HepG2 (cell line): ENCODE measurements around the gene COBLL1. TPM values are rescaled to one million over a fixed set of nuclear protein-coding genes. Genes with fewer than 3 reads are reported as not detected.
A peak's percentile ranks its signal among the peaks of the same experiment; 100 is the strongest.

ENCODE experiments used
- ATAC-seq: fragments of 200-7000 bp; cut with Tn5 transposase; 3 replicates; pipeline ENCODE4 v1.9.1; 2020; ENCODE audit warnings: mild to moderate bottlenecking, moderate library complexity
- BruUV-seq: library from RNA; stranded (reverse); fragments of 400-500 nt; replicated peaks from 2 replicates; lab custom pipeline; 2021; lab: Mats Ljungman, UMichigan
- CTCF ChIA-PET: fragments of 300-600 bp; formaldehyde crosslinking; extraction: SDS; loops from one replicate; lab custom pipeline; 2021; ENCODE audit warnings: low total read pairs, inconsistent platforms, low intra/inter-chr PET ratio; lab: Yijun Ruan, JAX
- POLR2A ChIA-PET: fragments of 350-600 bp; sonication (Branson Sonifier 250); formaldehyde crosslinking; loops from one replicate; lab custom pipeline; 2020; ENCODE audit warnings: antibody characterized with exemption, inconsistent platforms; lab: Yijun Ruan, JAX
- DNase-seq: peaks from one replicate; pipeline ENCODE4 v3.0.0-alpha.2; 2015; ENCODE audit warnings: low spot score
- FAIRE-seq: peaks from 3 replicates; lab custom pipeline; 2011; peaks lifted over from hg19 to GRCh38; lab: Jason Lieb, UNC
- H2AFZ ChIP-seq: one replicate; pipeline ENCODE4 v1.6.1; 2011; ENCODE audit warnings: low read length, inconsistent platforms
- H3K27ac ChIP-seq: fragments of 300-600 bp; 3 replicates; pipeline ENCODE4 v1.8.0; 2011; ENCODE audit warnings: mixed run types, mild to moderate bottlenecking, mixed read lengths, low read length, inconsistent platforms; ENCODE audit not compliant: insufficient read depth; ENCODE audit errors: extremely low read length
- H3K27me3 ChIP-seq, 2 experiments: fragments of 200-600 bp in 1 of 2; 2 replicates in 1 of 2; 3 replicates in 1 of 2; pipeline versions ENCODE4 v1.6.0 to v1.8.0; 2011; ENCODE audit warnings: low read length in 2 of 2, mild to moderate bottlenecking in 2 of 2, moderate library complexity in 2 of 2, inconsistent platforms in 1 of 2; ENCODE audit not compliant: insufficient read depth in 2 of 2, control insufficient read depth in 1 of 2
- H3K36me3 ChIP-seq, 2 experiments: fragments of 200-600 bp in 1 of 2; replicated peaks in 1 of 2; 2 replicates in 1 of 2; 3 replicates in 1 of 2; pipeline versions ENCODE4 v1.5.1 to v1.8.0; 2011; ENCODE audit warnings: low read length in 2 of 2, inconsistent platforms in 1 of 2; ENCODE audit not compliant: insufficient read depth in 2 of 2, control insufficient read depth in 1 of 2
- H3K4me1 ChIP-seq: 2 replicates; pipeline ENCODE4 v1.5.1; 2012; ENCODE audit warnings: low read length, inconsistent platforms; ENCODE audit not compliant: insufficient read depth
- H3K4me2 ChIP-seq: 2 replicates; pipeline ENCODE4 v1.6.0; 2011; ENCODE audit warnings: low read depth, low read length, inconsistent platforms
- H3K4me3 ChIP-seq, 3 experiments: fragments of 200-600 bp in 1 of 3; sonication (generic), shearing (Covaris generic) in 1 of 3; replicated peaks in 1 of 3; 2 replicates each; pipeline ENCODE4 v1.5.1; 2011 to 2016; ENCODE audit warnings: low read length in 3 of 3, inconsistent platforms in 2 of 3, low read depth in 2 of 3, mild to moderate bottlenecking in 2 of 3, control low read depth in 1 of 3, mixed read lengths in 1 of 3; ENCODE audit not compliant: insufficient read depth in 1 of 3
- H3K79me2 ChIP-seq: one replicate; pipeline ENCODE4 v1.6.1; 2011; ENCODE audit warnings: low read length, inconsistent platforms; ENCODE audit not compliant: insufficient read depth
- H3K9ac ChIP-seq: 2 replicates; pipeline ENCODE4 v1.6.0; 2011; ENCODE audit warnings: mild to moderate bottlenecking, low read depth, low read length, inconsistent platforms; ENCODE audit not compliant: insufficient read depth
- H3K9me3 ChIP-seq: 2 replicates; pipeline ENCODE4 v1.5.1; 2012; ENCODE audit warnings: mild to moderate bottlenecking, low read length
- H4K20me1 ChIP-seq: 2 replicates; pipeline ENCODE4 v1.6.0; 2011; ENCODE audit warnings: inconsistent platforms, mild to moderate bottlenecking, low read length, moderate library complexity; ENCODE audit not compliant: insufficient read depth
- BRCA1 ChIP-seq: sonication (generic); formaldehyde crosslinking; IDR thresholded peaks from 2 replicates; pipeline ENCODE4 v1.4.0; 2020; ENCODE audit warnings: missing genetic modification reagents
- CCAR2 ChIP-seq: fragments of 200-400 bp; formaldehyde crosslinking; optimal IDR thresholded peaks from 2 replicates; pipeline ENCODE3; 2018; ENCODE audit warnings: low read depth, mild to moderate bottlenecking, low read length, moderate library complexity
- CREB1 ChIP-seq, 2 experiments: fragments of 450-650 bp in 1 of 2; IDR thresholded peaks; 2 replicates each; pipeline ENCODE4 v1.6.1; 2016 to 2017; ENCODE audit warnings: control low read depth in 1 of 2, mild to moderate bottlenecking in 1 of 2, missing compliant biosample characterization in 1 of 2, missing genetic modification characterization in 1 of 2
- EP300 ChIP-seq, 3 experiments: sonication (generic) in 1 of 3; formaldehyde crosslinking in 1 of 3; IDR thresholded peaks; 2 replicates each; pipeline versions ENCODE4 v1.5.1 to v1.6.1; 2011 to 2020; ENCODE audit warnings: low read depth in 2 of 3, low read length in 2 of 3, borderline replicate concordance in 1 of 3, improper control_type of control experiment in 1 of 3, mild to moderate bottlenecking in 1 of 3, missing genetic modification reagents in 1 of 3, moderate library complexity in 1 of 3
- HNF4A ChIP-seq: sonication (generic); formaldehyde crosslinking; IDR thresholded peaks from 2 replicates; pipeline ENCODE4 v1.4.0; 2020; ENCODE audit warnings: missing genetic modification reagents
- HOXA7 ChIP-seq: sonication (generic); formaldehyde crosslinking; IDR thresholded peaks from 2 replicates; pipeline ENCODE4 v1.8.1; 2022; ENCODE audit warnings: mild to moderate bottlenecking, missing genetic modification reagents, moderate library complexity
- KDM1A ChIP-seq: IDR thresholded peaks from 2 replicates; pipeline ENCODE4 v1.6.1; 2016; ENCODE audit warnings: missing compliant biosample characterization
- LCORL ChIP-seq, 2 experiments: fragments of 450-650 bp in 1 of 2; sonication (generic) in 1 of 2; formaldehyde crosslinking in 1 of 2; IDR thresholded peaks; 2 replicates each; pipeline versions ENCODE4 v1.5.0 to v1.6.1; 2017 to 2020; ENCODE audit warnings: antibody characterized with exemption in 1 of 2, missing genetic modification reagents in 1 of 2
- NCOA5 ChIP-seq: sonication (generic); formaldehyde crosslinking; IDR thresholded peaks from 2 replicates; pipeline ENCODE4 v1.4.0; 2020; ENCODE audit warnings: missing genetic modification reagents
- NR3C1 ChIP-seq: sonication (generic); formaldehyde crosslinking; IDR thresholded peaks from 2 replicates; pipeline ENCODE4 v1.4.0; 2020; ENCODE audit warnings: missing genetic modification reagents
- PCBP2 ChIP-seq: fragments of 200-400 bp; formaldehyde crosslinking; optimal IDR thresholded peaks from 2 replicates; pipeline ENCODE3; 2018; ENCODE audit warnings: low read length, low read depth; ENCODE audit not compliant: poor library complexity, severe bottlenecking
- REL ChIP-seq: sonication (generic); formaldehyde crosslinking; conservative IDR thresholded peaks from 2 replicates; pipeline ENCODE4 v1.8.0; 2022; ENCODE audit warnings: mild to moderate bottlenecking, missing genetic modification reagents, moderate library complexity
- RFX1 ChIP-seq: fragments of 450-650 bp; IDR thresholded peaks from 2 replicates; pipeline ENCODE4 v1.6.1; 2017
- SMAD1 ChIP-seq: sonication (generic); formaldehyde crosslinking; IDR thresholded peaks from 2 replicates; pipeline ENCODE4 v1.4.0; 2020; ENCODE audit warnings: missing genetic modification reagents, low read depth, mild to moderate bottlenecking, borderline replicate concordance
- SOX5 ChIP-seq: IDR thresholded peaks from 2 replicates; pipeline ENCODE4 v1.6.1; 2016; ENCODE audit warnings: borderline replicate concordance
- SRSF1 ChIP-seq: fragments of 200-400 bp; formaldehyde crosslinking; optimal IDR thresholded peaks from 2 replicates; pipeline ENCODE3; 2017; ENCODE audit warnings: mild to moderate bottlenecking, low read depth, low read length, moderate library complexity
- STAG1 ChIP-seq: sonication (generic); formaldehyde crosslinking; IDR thresholded peaks from 2 replicates; pipeline ENCODE4 v1.4.0; 2020; ENCODE audit warnings: missing genetic modification reagents
- ZFP1 ChIP-seq: IDR thresholded peaks from 2 replicates; pipeline ENCODE4 v1.6.1; 2016
- ZKSCAN1 ChIP-seq: fragments of 150-350 bp; IDR thresholded peaks from 2 replicates; pipeline ENCODE4 v1.6.1; 2014; ENCODE audit warnings: low read length
- ZNF251 ChIP-seq: sonication (generic); formaldehyde crosslinking; IDR thresholded peaks from 2 replicates; pipeline ENCODE4 v1.9.0; 2021; ENCODE audit warnings: mild to moderate bottlenecking, missing genetic modification reagents
- ZNF331 ChIP-seq: sonication (generic); formaldehyde crosslinking; IDR thresholded peaks from 2 replicates; pipeline ENCODE4 v1.4.0; 2020; ENCODE audit warnings: missing genetic modification reagents
- ZNF33A ChIP-seq: sonication (generic); formaldehyde crosslinking; IDR thresholded peaks from 2 replicates; pipeline ENCODE4 v1.5.1; 2020; ENCODE audit warnings: missing genetic modification reagents, mild to moderate bottlenecking, moderate library complexity, borderline replicate concordance
- ZNF552 ChIP-seq: sonication (generic); formaldehyde crosslinking; IDR thresholded peaks from 2 replicates; pipeline ENCODE4 v1.9.0; 2022; ENCODE audit warnings: missing genetic modification reagents, mild to moderate bottlenecking, borderline replicate concordance
- ZNF841 ChIP-seq: sonication (generic); formaldehyde crosslinking; IDR thresholded peaks from 2 replicates; pipeline ENCODE4 v1.8.1; 2023; ENCODE audit warnings: missing genetic modification reagents, borderline replicate concordance
- ZSCAN9 ChIP-seq: IDR thresholded peaks from 2 replicates; pipeline ENCODE4 v1.6.1; 2016; ENCODE audit warnings: borderline replicate concordance
- WGBS: methylation state at CpG from one replicate; pipeline ENCODE4 v1.1.6; 2017; ENCODE audit warnings: low lambda C conversion rate; 5-methylcytosine and 5-hydroxymethylcytosine counted together
- in situ Hi-C: cut with HindIII; loops from 2 replicates; pipeline ENCODE4 v1.10.0; 2017; ENCODE audit warnings: low pct_unique_long_range_greater_than_20kb; ENCODE audit not compliant: extremely low pct_ligation_motif_present
- intact Hi-C: fragments of 100-400 bp; cut with micrococcal nuclease; formaldehyde crosslinking; loops from one replicate; pipeline ENCODE4 v1.10.0; 2022; ENCODE audit not compliant: unreplicated experiment
- polyA plus RNA-seq, 8 experiments: library from polyadenylated mRNA; depleted of rRNA in 3 of 8; stranded (reverse) in 7 of 8; unstranded in 1 of 8; fragments of >200 nt; fragmentation: Illumina TruSeq in 4 of 8; extraction: Trizol in 4 of 8; gene quantifications; 2 replicates each; pipeline versions ENCODE4 v1.2.1 to v1.2.3, GENCODE V29; 2011 to 2016; ENCODE audit warnings: low read depth in 4 of 8, missing spikeins in 1 of 8, mixed read lengths in 1 of 8; ENCODE audit not compliant: insufficient read depth in 1 of 8
- total RNA-seq, 5 experiments: library from RNA; depleted of rRNA; stranded (reverse); fragments of >200 nt; fragmentation: Illumina TruSeq; extraction: Trizol; gene quantifications; 2 replicates each; pipeline ENCODE4 v1.2.3, GENCODE V29; 2016; ENCODE audit warnings: low read depth in 1 of 5
- TF ChIP-seq, protein P1 (sequence below): IDR thresholded peaks from 2 replicates; pipeline ENCODE4 v1.6.1; 2016; ENCODE audit warnings: missing genetic modification reagents, missing compliant biosample characterization
- TF ChIP-seq, protein P2 (sequence below): IDR thresholded peaks from 2 replicates; pipeline ENCODE4 v1.6.1; 2016; ENCODE audit warnings: missing compliant biosample characterization, missing genetic modification reagents, borderline replicate concordance

Gene COBLL1
- total and polyA plus RNA-seq, 2 of the 13 experiments (the other 11 are each of a cell fraction or from before 2014, with no cell fraction given) = 32.6 to 86.8 TPM

DNA sequence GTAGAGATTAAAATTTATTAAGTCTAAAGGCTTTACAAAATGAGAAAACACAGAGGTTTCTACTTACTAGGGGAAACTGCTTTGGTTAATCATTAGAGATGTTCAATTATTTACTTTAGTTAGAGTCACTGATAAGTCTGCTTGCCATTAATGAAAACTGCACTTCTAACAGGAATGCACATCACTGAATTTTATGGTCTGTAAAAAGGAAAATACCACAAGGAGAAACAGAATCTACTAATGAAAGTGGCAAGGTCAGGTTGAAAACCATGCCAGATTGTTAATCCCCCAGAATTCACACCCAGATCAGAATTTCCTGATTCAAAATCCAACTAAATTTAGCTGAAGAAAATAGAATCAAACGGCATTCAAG, 129.9 kb downstream of the COBLL1 start:
- Histone ChIP-seq H2AFZ (no peak overlapping the region), H4K20me1 (no peaks in the 10 kb centered on the region), H3K9ac (peak overlapping the region; percentile 79), H3K79me2 (peaks cover 2% of the 10 kb centered on the region), H3K4me3 (peak overlapping the region in 2 of 3 experiments; percentile 53 to 54; a peak in 3 of 6 replicates), H3K27ac (peak overlapping the region; percentile 96), H3K27me3 (no peaks in the 10 kb centered on the region), H3K9me3 (no peaks in the 10 kb centered on the region), H3K4me1 (peaks cover 94% of the 10 kb centered on the region), H3K36me3 (no peaks in the 10 kb centered on the region; a peak in 2 of 5 replicates), H3K4me2 (peak overlapping the region; percentile 80)
- peak; percentile 63 for FAIRE-seq
- CTCF ChIA-PET = interaction anchor here (2.2 to 2.6 kb wide), 2 partner anchors 15 to 18 kb away, joined by 6 to 7 read pairs; no protein-coding TSS in a partner anchor
- 4% methylated on average over 1 of the region's 1 CpG for WGBS
- POLR2A ChIA-PET = no interaction called here
- intact Hi-C loops = loop anchor here (1.0 to 2.0 kb wide), 4 partner anchors 14 to 111 kb away; partner anchors contain the start of gene GRB14
- peak; percentile 95 for DNase-seq
- in situ Hi-C loops = loop anchor here (5.0 kb wide), 1 partner anchor 144 kb away; no protein-coding TSS in a partner anchor
- ATAC-seq = peak; percentile 83
- no TSS peak for BruUV-seq
- TF ChIP-seq ZNF251 (CRISPR knock-in tag) = no peak
- no peak for TF ChIP-seq PCBP2
- TF ChIP-seq ZNF841 = no peak
- no peak for TF ChIP-seq STAG1
- TF ChIP-seq SOX5 (CRISPR knock-in tag) = peak; percentile 52; the same call in 1 of the 2 replicates
- peak; percentile 16; the same call in 1 of the 2 replicates for TF ChIP-seq ZNF331 (CRISPR knock-in tag)
- no peak for TF ChIP-seq ZNF552
- no peak for TF ChIP-seq ZNF33A
- no peak for TF ChIP-seq ZSCAN9 (CRISPR knock-in tag)
- TF ChIP-seq HOXA7 = no peak
- TF ChIP-seq KDM1A (CRISPR knock-in tag) = no peak
- no peak for TF ChIP-seq NR3C1 (CRISPR knock-in tag)
- no peak for TF ChIP-seq REL (CRISPR knock-in tag)
- TF ChIP-seq BRCA1 = no peak
- TF ChIP-seq, protein P1, sequence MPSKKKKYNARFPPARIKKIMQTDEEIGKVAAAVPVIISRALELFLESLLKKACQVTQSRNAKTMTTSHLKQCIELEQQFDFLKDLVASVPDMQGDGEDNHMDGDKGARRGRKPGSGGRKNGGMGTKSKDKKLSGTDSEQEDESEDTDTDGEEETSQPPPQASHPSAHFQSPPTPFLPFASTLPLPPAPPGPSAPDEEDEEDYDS (CRISPR knock-in tag) = peak; percentile 87
- no peak for TF ChIP-seq SMAD1 (CRISPR knock-in tag)
- TF ChIP-seq SRSF1 = no peak
- no peak for TF ChIP-seq NCOA5 (CRISPR knock-in tag)
- 0 out of 2 replicates have a peak, but pooled peaks have one; percentile 9 for TF ChIP-seq ZFP1
- TF ChIP-seq, protein P2, sequence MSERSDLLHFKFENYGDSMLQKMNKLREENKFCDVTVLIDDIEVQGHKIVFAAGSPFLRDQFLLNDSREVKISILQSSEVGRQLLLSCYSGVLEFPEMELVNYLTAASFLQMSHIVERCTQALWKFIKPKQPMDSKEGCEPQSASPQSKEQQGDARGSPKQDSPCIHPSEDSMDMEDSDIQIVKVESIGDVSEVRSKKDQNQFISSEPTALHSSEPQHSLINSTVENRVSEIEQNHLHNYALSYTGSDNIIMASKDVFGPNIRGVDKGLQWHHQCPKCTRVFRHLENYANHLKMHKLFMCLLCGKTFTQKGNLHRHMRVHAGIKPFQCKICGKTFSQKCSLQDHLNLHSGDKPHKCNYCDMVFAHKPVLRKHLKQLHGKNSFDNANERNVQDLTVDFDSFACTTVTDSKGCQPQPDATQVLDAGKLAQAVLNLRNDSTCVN = no peak
- TF ChIP-seq LCORL (IDR thresholded peaks at IDR 0.05) = no peak
- no peak for TF ChIP-seq LCORL (CRISPR knock-in tag; IDR thresholded peaks at IDR 0.05)
- TF ChIP-seq CCAR2 = no peak
- peak in 1 of 2 experiments; percentile 93; a peak in 2 of 4 replicates for TF ChIP-seq EP300 (IDR thresholded peaks at IDR 0.05; ENCODE audit: low read depth in 2 of 2, low read length in 2 of 2)
- no peak; the same call in 1 of the 2 replicates for TF ChIP-seq EP300 (CRISPR knock-in tag; IDR thresholded peaks at IDR 0.05; ENCODE audit: borderline replicate concordance)
- TF ChIP-seq CREB1 (IDR thresholded peaks at IDR 0.05) = no peak
- TF ChIP-seq CREB1 (CRISPR knock-in tag; IDR thresholded peaks at IDR 0.05) = peak; percentile 66
- no peak for TF ChIP-seq RFX1
- no peak for TF ChIP-seq ZKSCAN1
- no peak for TF ChIP-seq HNF4A
